HepG2 (cell line): ENCODE results near the gene CHPF. TPM values are rescaled to one million over a fixed set of nuclear protein-coding genes. Genes with fewer than 3 reads are reported as not detected.

Experiments
- GFI1 ChIP-seq: sonication (generic); formaldehyde crosslinking; IDR thresholded peaks from 2 replicates; pipeline ENCODE4 v1.5.0; 2020; ENCODE audit warnings: missing genetic modification reagents, mild to moderate bottlenecking, borderline replicate concordance
- HNF4A ChIP-seq: sonication (generic); formaldehyde crosslinking; IDR thresholded peaks from 2 replicates; pipeline ENCODE4 v1.4.0; 2020; ENCODE audit warnings: missing genetic modification reagents
- MAFK ChIP-seq, 2 experiments: IDR thresholded peaks in 1 of 2; conservative IDR thresholded peaks in 1 of 2; 2 replicates each; pipeline ENCODE4 v1.6.1; 2011; ENCODE audit warnings: improper control_type of control experiment in 2 of 2, low read length in 2 of 2
- MXD3 ChIP-seq: IDR thresholded peaks from 2 replicates; pipeline ENCODE4 v1.6.1; 2016; ENCODE audit warnings: mild to moderate bottlenecking, missing biosample characterization, missing genetic modification reagents
- POGK ChIP-seq: sonication (generic); formaldehyde crosslinking; conservative IDR thresholded peaks from 2 replicates; pipeline ENCODE4 v1.8.0; 2022; ENCODE audit warnings: mild to moderate bottlenecking, moderate library complexity, missing genetic modification reagents
- TCF12 ChIP-seq, 2 experiments: fragments of 450-650 bp in 1 of 2; sonication (generic) in 1 of 2; formaldehyde crosslinking in 1 of 2; IDR thresholded peaks; 2 replicates each; pipeline versions ENCODE4 v1.6.1 to v1.8.0; 2017 to 2022; ENCODE audit warnings: antibody characterized with exemption in 1 of 2, mild to moderate bottlenecking in 1 of 2, missing genetic modification reagents in 1 of 2, moderate library complexity in 1 of 2
- ZBED4 ChIP-seq: sonication (generic); formaldehyde crosslinking; IDR thresholded peaks from 2 replicates; pipeline ENCODE4 v1.4.0; 2020; ENCODE audit warnings: missing genetic modification reagents, borderline replicate concordance
- ZFP36L2 ChIP-seq: sonication (generic); formaldehyde crosslinking; IDR thresholded peaks from 2 replicates; pipeline ENCODE4 v1.4.0; 2020; ENCODE audit warnings: missing genetic modification reagents
- ZMAT5 ChIP-seq: sonication (generic); formaldehyde crosslinking; IDR thresholded peaks from 2 replicates; pipeline ENCODE4 v1.5.0; 2020; ENCODE audit warnings: mild to moderate bottlenecking, low read depth, missing genetic modification reagents, borderline replicate concordance
- ZNF230 ChIP-seq: sonication (generic); formaldehyde crosslinking; IDR thresholded peaks from 2 replicates; pipeline ENCODE4 v1.4.0; 2020; ENCODE audit warnings: mild to moderate bottlenecking, missing genetic modification reagents
- ZNF326 ChIP-seq: sonication (generic); formaldehyde crosslinking; IDR thresholded peaks from 2 replicates; pipeline ENCODE4 v1.4.0; 2020; ENCODE audit warnings: missing genetic modification reagents, borderline replicate concordance
- ZNF547 ChIP-seq: sonication (generic); formaldehyde crosslinking; IDR thresholded peaks from 2 replicates; pipeline ENCODE4 v1.5.1; 2020; ENCODE audit warnings: mild to moderate bottlenecking, missing genetic modification reagents
- ZNF574 ChIP-seq: sonication (generic); formaldehyde crosslinking; IDR thresholded peaks from 2 replicates; pipeline ENCODE4 v1.4.0; 2020; ENCODE audit warnings: missing genetic modification reagents
- ZNF703 ChIP-seq: sonication (generic); formaldehyde crosslinking; IDR thresholded peaks from 2 replicates; pipeline ENCODE4 v1.5.1; 2020; ENCODE audit warnings: missing genetic modification reagents, mild to moderate bottlenecking, moderate library complexity, borderline replicate concordance
- ZNF770 ChIP-seq: sonication (generic); formaldehyde crosslinking; IDR thresholded peaks from 2 replicates; pipeline ENCODE4 v1.5.0; 2020; ENCODE audit warnings: mild to moderate bottlenecking, missing genetic modification reagents
- polyA plus RNA-seq, 8 experiments: library from polyadenylated mRNA; depleted of rRNA in 3 of 8; stranded (reverse) in 7 of 8; unstranded in 1 of 8; fragments of >200 nt; fragmentation: Illumina TruSeq in 4 of 8; extraction: Trizol in 4 of 8; gene quantifications; 2 replicates each; pipeline versions ENCODE4 v1.2.1 to v1.2.3, GENCODE V29; 2011 to 2016; ENCODE audit warnings: low read depth in 4 of 8, missing spikeins in 1 of 8, mixed read lengths in 1 of 8; ENCODE audit not compliant: insufficient read depth in 1 of 8
- total RNA-seq, 5 experiments: library from RNA; depleted of rRNA; stranded (reverse); fragments of >200 nt; fragmentation: Illumina TruSeq; extraction: Trizol; gene quantifications; 2 replicates each; pipeline ENCODE4 v1.2.3, GENCODE V29; 2016; ENCODE audit warnings: low read depth in 1 of 5

CHPF gene
- total and polyA plus RNA-seq, 2 of the 13 experiments (the other 11 are each of a cell fraction or from before 2014, with no cell fraction given): 79.6 to 111 TPM

- TF ChIP-seq ZNF574 (CRISPR knock-in tag) (peak; percentile 64), ZNF547 (CRISPR knock-in tag) (peak; percentile 72), MXD3 (no peak), ZMAT5 (CRISPR knock-in tag) (no peak), GFI1 (peak; percentile 78; the same call in 1 of the 2 replicates), TCF12 (IDR thresholded peaks at IDR 0.05) (no peak), TCF12 (CRISPR knock-in tag; IDR thresholded peaks at IDR 0.05) (peak; percentile 87; the same call in 1 of the 2 replicates), POGK (CRISPR knock-in tag) (no peak; the same call in 1 of the 2 replicates), ZFP36L2 (no peak), HNF4A (CRISPR knock-in tag) (peak; percentile 70), ZNF770 (peak; percentile 92), ZNF326 (CRISPR knock-in tag) (no peak), ZBED4 (CRISPR knock-in tag) (no peak), ZNF703 (CRISPR knock-in tag) (no peak), MAFK (conservative IDR thresholded peaks at IDR 0.05 in 1 of 2, IDR thresholded peaks at IDR 0.05 in 1 of 2; ENCODE audit: low read length in 2 of 2) (no peak), ZNF230 (CRISPR knock-in tag) (no peak; the same call in 1 of the 2 replicates)
These were observed 28.0 kb upstream of the CHPF start, which contains the start of gene OBSL1 (continued) for GRCh38 chr2:219571311-219572236.
